ENCODE results near the gene HAT1.
"Not testable (repeated sequence)": the region's sequence is repeated elsewhere in the genome, so short reads cannot be mapped to it uniquely, and the experiment has no call there.

Gene HAT1

DNA sequence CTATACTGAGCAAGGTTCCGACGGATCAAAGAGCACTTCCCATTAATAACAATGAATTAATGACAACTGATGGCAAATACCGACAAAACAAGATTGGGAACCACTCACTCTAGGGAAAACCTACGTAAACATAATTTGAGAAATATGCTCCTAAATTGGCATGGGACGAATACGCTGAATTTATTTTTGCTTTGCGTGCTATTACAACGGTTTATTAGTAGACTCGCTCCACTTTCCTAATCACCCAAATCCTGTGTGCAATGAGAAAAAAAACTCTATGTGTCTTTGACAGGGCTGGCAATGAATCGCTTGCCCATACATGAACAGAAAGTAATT is 27.7 kb upstream of the HAT1 start:
- TF ChIP-seq, protein P1, sequence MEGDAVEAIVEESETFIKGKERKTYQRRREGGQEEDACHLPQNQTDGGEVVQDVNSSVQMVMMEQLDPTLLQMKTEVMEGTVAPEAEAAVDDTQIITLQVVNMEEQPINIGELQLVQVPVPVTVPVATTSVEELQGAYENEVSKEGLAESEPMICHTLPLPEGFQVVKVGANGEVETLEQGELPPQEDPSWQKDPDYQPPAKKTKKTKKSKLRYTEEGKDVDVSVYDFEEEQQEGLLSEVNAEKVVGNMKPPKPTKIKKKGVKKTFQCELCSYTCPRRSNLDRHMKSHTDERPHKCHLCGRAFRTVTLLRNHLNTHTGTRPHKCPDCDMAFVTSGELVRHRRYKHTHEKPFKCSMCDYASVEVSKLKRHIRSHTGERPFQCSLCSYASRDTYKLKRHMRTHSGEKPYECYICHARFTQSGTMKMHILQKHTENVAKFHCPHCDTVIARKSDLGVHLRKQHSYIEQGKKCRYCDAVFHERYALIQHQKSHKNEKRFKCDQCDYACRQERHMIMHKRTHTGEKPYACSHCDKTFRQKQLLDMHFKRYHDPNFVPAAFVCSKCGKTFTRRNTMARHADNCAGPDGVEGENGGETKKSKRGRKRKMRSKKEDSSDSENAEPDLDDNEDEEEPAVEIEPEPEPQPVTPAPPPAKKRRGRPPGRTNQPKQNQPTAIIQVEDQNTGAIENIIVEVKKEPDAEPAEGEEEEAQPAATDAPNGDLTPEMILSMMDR (IDR thresholded peaks at IDR 0.05; ENCODE audit: extremely low read depth, insufficient read depth, missing control alignments): no peak
- DNase-seq (ENCODE audit: low spot score): no peak
- in situ Hi-C loops (cut with MboI; ENCODE audit: low pct_unique_long_range_greater_than_20kb, low sequenced_read_pairs, unreplicated experiment): no loop called here

DNA sequence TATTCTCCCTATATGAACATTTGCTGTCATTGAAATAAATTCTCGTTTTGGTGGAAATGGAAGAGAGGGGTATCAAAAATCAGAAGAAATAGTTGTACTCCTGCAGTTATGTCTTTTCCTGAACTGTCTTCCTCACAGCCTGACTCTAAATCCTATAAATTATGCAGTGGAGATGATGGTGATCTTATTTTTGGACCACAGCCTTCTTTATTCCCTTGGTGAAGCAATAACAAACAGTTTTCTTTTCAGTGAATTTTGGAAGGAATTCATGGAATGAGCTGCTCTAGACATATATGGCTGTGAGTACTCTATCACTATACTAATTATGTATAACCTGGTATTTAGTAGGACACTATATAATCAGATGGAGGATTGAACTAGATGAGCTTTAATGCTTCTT is 26.5 kb upstream of the HAT1 start:
- in situ Hi-C loops (cut with MboI; ENCODE audit: low pct_unique_long_range_greater_than_20kb, low sequenced_read_pairs, unreplicated experiment): no loop called here
- TF ChIP-seq, protein P1 (IDR thresholded peaks at IDR 0.05; ENCODE audit: extremely low read depth, insufficient read depth, missing control alignments): no peak
- no peak for DNase-seq (ENCODE audit: low spot score)

DNA sequence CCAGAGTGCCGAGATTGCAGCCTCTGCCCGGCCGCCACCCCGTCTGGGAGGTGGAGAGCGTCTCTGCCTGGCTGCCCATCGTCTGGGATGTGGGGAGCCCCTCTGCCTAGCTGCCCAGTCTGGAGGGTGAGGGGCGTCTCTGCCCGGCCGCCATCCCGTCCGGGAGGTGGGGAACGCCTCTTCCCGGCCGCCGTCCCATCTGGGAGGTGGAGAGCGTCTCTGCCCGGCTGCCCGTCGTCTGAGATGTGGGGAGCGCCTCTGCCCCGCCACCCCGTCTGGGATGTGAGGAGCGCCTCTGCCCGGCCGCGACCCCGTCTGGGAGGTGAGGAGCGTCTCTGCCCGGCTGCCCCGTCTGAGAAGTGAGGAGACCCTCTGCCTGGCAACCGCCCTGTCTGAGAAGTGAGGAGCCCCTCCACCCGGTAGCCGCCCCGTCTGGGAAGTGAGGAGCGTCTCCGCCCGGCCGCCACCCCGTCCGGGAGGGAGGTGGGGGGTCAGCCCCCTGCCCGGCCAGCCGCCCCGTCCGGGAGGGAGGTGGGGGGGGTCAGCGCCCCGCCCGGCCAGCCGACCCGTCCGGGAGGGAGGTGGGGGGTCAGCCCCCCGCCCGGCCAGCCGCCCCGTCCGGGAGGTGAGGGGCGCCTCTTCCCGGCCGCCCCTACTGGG is 22.5 kb upstream of the HAT1 start:
- DNase-seq (ENCODE audit: low spot score); in situ Hi-C loops (cut with MboI; ENCODE audit: low pct_unique_long_range_greater_than_20kb, low sequenced_read_pairs, unreplicated experiment): not testable (repeated sequence)

DNA sequence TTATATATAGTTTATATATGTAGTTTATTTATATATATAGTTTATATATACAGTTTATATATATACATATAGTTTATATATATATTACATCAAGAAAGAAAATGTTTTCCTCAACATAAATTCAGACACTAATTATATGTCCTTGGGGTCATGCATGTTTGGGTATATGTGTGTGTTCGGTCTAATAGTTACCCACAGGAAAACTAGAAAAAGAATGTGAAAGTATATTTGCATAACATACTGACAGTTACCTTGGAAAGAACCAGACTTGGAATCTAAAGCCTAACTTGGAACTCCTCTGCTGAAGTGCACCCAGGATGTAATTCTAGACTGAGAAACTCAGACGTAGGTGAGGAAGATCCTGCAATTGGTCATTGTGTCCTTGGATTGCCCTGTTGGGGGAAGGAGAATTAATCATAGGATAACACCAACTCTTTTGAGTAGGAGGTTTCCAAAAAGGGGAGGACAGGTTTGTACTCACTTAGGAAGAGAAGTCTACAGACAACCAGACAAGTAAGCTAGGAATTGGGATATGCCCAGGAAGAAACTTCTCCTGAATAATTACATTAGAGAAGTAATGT is 19.3 kb upstream of the HAT1 start:
- in situ Hi-C loops (cut with MboI; ENCODE audit: low pct_unique_long_range_greater_than_20kb, low sequenced_read_pairs, unreplicated experiment): no loop called here
- TF ChIP-seq, protein P1 (IDR thresholded peaks at IDR 0.05; ENCODE audit: extremely low read depth, insufficient read depth, missing control alignments): no peak
- peak; percentile 34 for DNase-seq (ENCODE audit: low spot score)

DNA sequence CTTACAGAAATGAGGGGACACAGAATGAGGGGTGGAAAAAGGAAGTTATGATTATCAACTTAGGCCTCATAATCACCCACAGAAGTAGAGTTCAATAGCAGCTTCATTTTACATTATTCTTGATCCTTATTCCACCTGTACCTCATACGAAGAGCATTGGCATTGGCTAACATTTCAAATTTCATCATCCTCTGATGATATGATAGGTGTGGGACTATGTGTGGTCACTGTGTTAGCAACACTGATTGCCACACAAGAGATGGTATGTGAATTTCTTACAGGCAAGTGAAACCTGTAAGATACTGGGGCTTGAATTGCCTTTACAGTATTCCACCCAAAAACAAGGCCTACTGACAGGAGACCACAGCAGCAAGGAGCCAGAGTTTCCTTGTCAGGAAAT is 14.0 kb upstream of the HAT1 start:
- in situ Hi-C loops (cut with MboI; ENCODE audit: low pct_unique_long_range_greater_than_20kb, low sequenced_read_pairs, unreplicated experiment): no loop called here
- TF ChIP-seq, protein P1 (IDR thresholded peaks at IDR 0.05; ENCODE audit: extremely low read depth, insufficient read depth, missing control alignments): no peak
- DNase-seq (ENCODE audit: low spot score): no peak

DNA sequence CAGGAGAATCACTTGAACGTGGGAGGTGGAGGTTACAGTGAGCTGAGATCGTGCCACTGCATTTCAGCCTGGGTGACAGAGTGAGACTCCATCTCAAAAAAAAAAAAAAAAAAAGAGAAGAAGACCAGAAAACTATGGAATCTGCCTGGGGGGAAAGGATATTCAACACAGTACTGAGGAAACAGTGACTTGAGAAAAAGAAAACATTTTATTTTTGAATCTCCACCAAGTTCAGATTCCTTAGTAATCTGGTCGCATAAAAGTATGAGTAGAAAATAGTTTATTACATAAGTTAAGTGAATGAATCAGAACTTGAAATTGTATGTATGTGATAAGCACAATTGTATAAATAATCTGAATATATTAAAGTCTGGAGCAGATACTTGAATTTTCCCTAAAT is 13.0 kb upstream of the HAT1 start:
- in situ Hi-C loops (cut with MboI; ENCODE audit: low pct_unique_long_range_greater_than_20kb, low sequenced_read_pairs, unreplicated experiment): no loop called here
- no peak for DNase-seq (ENCODE audit: low spot score)
- TF ChIP-seq, protein P1 (IDR thresholded peaks at IDR 0.05; ENCODE audit: extremely low read depth, insufficient read depth, missing control alignments): no peak

DNA sequence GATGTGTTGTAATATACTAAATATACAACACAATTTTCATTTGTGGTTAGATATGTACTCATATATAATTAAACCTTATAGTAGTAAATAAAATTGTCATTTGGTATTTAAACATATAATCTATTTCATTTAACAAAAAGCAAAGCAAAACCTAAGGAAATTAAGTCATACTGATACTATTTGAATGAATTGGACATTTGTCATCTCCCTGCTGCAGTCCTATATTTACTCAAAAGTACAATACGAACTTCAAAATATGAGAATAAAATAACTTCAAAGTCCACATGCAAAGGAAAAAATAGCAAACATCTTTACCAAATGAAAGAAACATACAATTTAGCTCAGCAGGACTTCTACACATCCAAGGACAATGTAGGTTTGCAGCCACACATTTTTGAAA is 11.8 kb upstream of the HAT1 start:
- no peak for DNase-seq (ENCODE audit: low spot score)
- TF ChIP-seq, protein P1 (IDR thresholded peaks at IDR 0.05; ENCODE audit: extremely low read depth, insufficient read depth, missing control alignments): no peak
- in situ Hi-C loops (cut with MboI; ENCODE audit: low pct_unique_long_range_greater_than_20kb, low sequenced_read_pairs, unreplicated experiment): no loop called here

Data from GM13977 (cell line).